ENCODE measurements around the gene ITIH5. TPM values are rescaled to one million over a fixed set of nuclear protein-coding genes. Genes with fewer than 3 reads are reported as not detected.

Gene ITIH5
- total and polyA plus RNA-seq, 9 of the 15 experiments (the other 6 are each of a cell fraction or from before 2014, with no cell fraction given), result 0.52 to 4.5 (median 2.6) TPM

GRCh38 chr10:7527468-7527867 lies 139.3 kb downstream of the ITIH5 start:
- no TSS peak for BruUV-seq (replicated peaks)
- in situ Hi-C loops (cut with MboI) (loop anchor here (10.0 kb wide), 2 partner anchors 157 to 1777 kb away; no protein-coding TSS in a partner anchor), intact Hi-C loops (cut with micrococcal nuclease) (loop anchor here (5.0 to 10.0 kb wide), 2 partner anchors 95 to 347 kb away; no protein-coding TSS in a partner anchor)
- H3K9ac ChIP-seq (ENCODE audit: insufficient read depth in 1 of 2, low read depth in 2 of 2, low read length in 2 of 2), result no peak overlapping the region
- H3K36me3 ChIP-seq (ENCODE audit: control insufficient read depth, insufficient read depth, low read length), result no peaks in the 10 kb centered on the region
- H3K9me3 ChIP-seq (replicated peaks; ENCODE audit: control insufficient read depth, insufficient read depth, low read depth, low read length), result 0 out of 2 replicates have a peak, but pooled peaks cover 2% of the 10 kb centered on the region
- no peak for TF ChIP-seq ZNF436 (CRISPR knock-in tag; IDR thresholded peaks at IDR 0.05)
- no peak for TF ChIP-seq GTF2F1 (IDR thresholded peaks at IDR 0.05; ENCODE audit: low read depth, low read length)
- no peak for TF ChIP-seq BCLAF1 (IDR thresholded peaks at IDR 0.05; ENCODE audit: borderline replicate concordance in 1 of 2, control insufficient read depth in 1 of 2, low read depth in 2 of 2, low read length in 1 of 2)
- TF ChIP-seq ZC3H8 (IDR thresholded peaks at IDR 0.05), result no peak
- TF ChIP-seq ZNF511 (CRISPR knock-in tag; IDR thresholded peaks at IDR 0.05), result no peak
- TF ChIP-seq MTA3 (IDR thresholded peaks at IDR 0.05; ENCODE audit: borderline replicate concordance), result no peak
- no peak for TF ChIP-seq ZNF75A (CRISPR knock-in tag; IDR thresholded peaks at IDR 0.05)
- TF ChIP-seq XRCC4 (IDR thresholded peaks at IDR 0.05; ENCODE audit: extremely low read depth, insufficient read depth, insufficient read length), result no peak
- TF ChIP-seq ZNF77 (CRISPR knock-in tag; IDR thresholded peaks at IDR 0.05), result no peak
- no peak for TF ChIP-seq POLR2A (conservative IDR thresholded peaks at IDR 0.05)
- CTCF ChIA-PET (ENCODE audit: low intra/inter-chr PET ratio), result interaction anchor here (1.1 to 2.9 kb wide), 2 partner anchors 160 to 1775 kb away, joined by 3 to 22 read pairs; no protein-coding TSS in a partner anchor
- H3K4me2 ChIP-seq (ENCODE audit: insufficient read depth, low read length), result no peak overlapping the region
- H2AFZ ChIP-seq (ENCODE audit: low read depth, low read length), result no peak overlapping the region
- no peaks in the 10 kb centered on the region for H3K9me1 ChIP-seq (ENCODE audit: control insufficient read depth, insufficient read depth, low read length)
- H3K4me1 ChIP-seq (replicated peaks in 1 of 2; ENCODE audit: control insufficient read depth in 2 of 2, insufficient read depth in 2 of 2, low read length in 2 of 2), result no peaks in the 10 kb centered on the region
- no peak overlapping the region for H3K4me3 ChIP-seq
- H3K27ac ChIP-seq (ENCODE audit: extremely low read depth, low read depth, low read length), result no peak overlapping the region
- peaks cover 4 to 10% of the 10 kb centered on the region in 2 experiments for H3K27me3 ChIP-seq (ENCODE audit: control insufficient read depth in 2 of 2, insufficient read depth in 2 of 2, low read length in 2 of 2)
- DNase-seq (ENCODE audit: extremely low read depth in 1 of 4, low spot score in 3 of 4) (no peak), FAIRE-seq (no peak), ATAC-seq (no peak)
- whole genome bisulfite sequencing (ENCODE audit: insufficient coverage, low coverage, missing lambda C conversion rate), result 9% methylated on average over 1 of the region's 1 CpG
- H3K79me2 ChIP-seq (ENCODE audit: control insufficient read depth, insufficient read depth, low read length), result no peaks in the 10 kb centered on the region
- H4K20me1 ChIP-seq (replicated peaks; ENCODE audit: control insufficient read depth, insufficient read depth, low read length), result no peaks in the 10 kb centered on the region
- POLR2A ChIA-PET, result no interaction called here
